HEK293T (cell line): ENCODE results near the gene GSG1L2.

Source experiments
- BHLHE40 ChIP-seq: fragments of 450-650 bp; IDR thresholded peaks from 2 replicates; pipeline ENCODE4 v1.6.1; 2016; ENCODE audit warnings: mild to moderate bottlenecking, moderate library complexity, borderline replicate concordance
- ELF4 ChIP-seq: fragments of 450-650 bp; IDR thresholded peaks from 2 replicates; pipeline ENCODE4 v1.6.1; 2017; ENCODE audit warnings: antibody characterized with exemption
- FOXM1 ChIP-seq: fragments of 450-650 bp; IDR thresholded peaks from 2 replicates; pipeline ENCODE4 v1.6.1; 2017; ENCODE audit warnings: mild to moderate bottlenecking, borderline replicate concordance
- HDGF ChIP-seq: fragments of 450-650 bp; IDR thresholded peaks from 2 replicates; pipeline ENCODE4 v1.6.1; 2017; ENCODE audit warnings: antibody characterized with exemption, borderline replicate concordance
- LEF1 ChIP-seq: fragments of 450-650 bp; IDR thresholded peaks from 2 replicates; pipeline ENCODE4 v1.6.1; 2017; ENCODE audit warnings: mild to moderate bottlenecking, borderline replicate concordance
- NFRKB ChIP-seq: fragments of 450-650 bp; IDR thresholded peaks from 2 replicates; pipeline ENCODE4 v1.6.1; 2016; ENCODE audit warnings: mild to moderate bottlenecking, moderate library complexity
- SP1 ChIP-seq: fragments of 450-650 bp; IDR thresholded peaks from 2 replicates; pipeline ENCODE4 v1.6.1; 2017
- SUZ12 ChIP-seq: fragments of 450-650 bp; IDR thresholded peaks from 2 replicates; pipeline ENCODE4 v1.6.1; 2016; ENCODE audit warnings: mild to moderate bottlenecking
- TARDBP ChIP-seq: fragments of 450-650 bp; IDR thresholded peaks from 2 replicates; pipeline ENCODE4 v1.6.1; 2016
- ZNF384 ChIP-seq: fragments of 450-650 bp; IDR thresholded peaks from 2 replicates; pipeline ENCODE4 v1.6.1; 2016

- TF ChIP-seq SUZ12 (no peak), FOXM1 (no peak), NFRKB (no peak), SP1 (no peak), BHLHE40 (no peak), TARDBP (no peak), LEF1 (no peak), ELF4 (no peak), ZNF384 (no peak), HDGF (no peak)
These were observed 7.5 kb upstream of the GSG1L2 start for GRCh38 chr17:9829343-9829742.
